HL-60 (cell line): ENCODE measurements around the gene LYPD8.

Experiments used
- CTCF ChIP-seq: IDR thresholded peaks from one replicate; pipeline ENCODE4 v1.5.1; 2011; ENCODE audit warnings: low read length, control low read depth, inconsistent platforms; ENCODE audit not compliant: insufficient read depth
- POLR2AphosphoS5 ChIP-seq: IDR thresholded peaks from 2 replicates; pipeline ENCODE4 v1.6.1; 2012; ENCODE audit warnings: low read depth
- REST ChIP-seq: IDR thresholded peaks from 2 replicates; pipeline ENCODE4 v1.6.1; 2012; ENCODE audit warnings: low read depth; ENCODE audit not compliant: insufficient replicate concordance

DNA sequence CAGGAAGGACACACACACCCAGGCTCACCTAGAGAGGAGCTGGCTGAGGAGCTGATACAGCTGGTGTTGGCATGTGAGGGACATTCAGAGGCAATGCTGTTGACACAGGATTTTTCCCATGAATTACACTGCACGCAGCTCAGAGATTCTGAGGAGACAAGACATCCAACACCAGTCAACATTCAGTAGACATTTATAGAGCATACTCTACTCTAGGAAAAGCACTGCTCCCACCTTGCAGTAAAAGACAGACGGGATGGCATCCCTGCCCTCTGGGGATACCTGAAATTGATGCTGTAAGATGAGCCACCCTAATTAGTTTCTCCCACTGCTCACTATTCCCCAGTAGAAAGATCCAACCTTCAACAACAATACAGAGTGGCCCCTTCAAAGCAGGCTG is 5.1 kb downstream of the LYPD8 start:
- no peak for TF ChIP-seq CTCF
- TF ChIP-seq REST, result no peak
- no peak for TF ChIP-seq POLR2AphosphoS5
